ENCODE data around the gene ME1. TPM values are rescaled to one million over a fixed set of nuclear protein-coding genes. Genes with fewer than 3 reads are reported as not detected.
"Not testable (repeated sequence)": the region's sequence is repeated elsewhere in the genome, so short reads cannot be mapped to it uniquely, and the experiment has no call there.

The ME1 gene
- total RNA-seq, 1 experiment from 2014 or later = 3.9 TPM

- no peak for DNase-seq
- H3K4me3 ChIP-seq (ENCODE audit: insufficient read depth, low read depth, low read length) = no peak overlapping the region
- no peaks in the 10 kb centered on the region for H3K36me3 ChIP-seq (replicated peaks; ENCODE audit: control insufficient read depth, insufficient read depth, low read length)
- no peaks in the 10 kb centered on the region for H3K27me3 ChIP-seq (ENCODE audit: control insufficient read depth, insufficient read depth, low read length)
Observed at GRCh38 chr6:83292900-83293843, 137.7 kb downstream of the ME1 start.

GRCh38 chr6:83287298-83287697 lies 143.6 kb downstream of the ME1 start:
- not testable (repeated sequence) for DNase-seq; H3K27me3 ChIP-seq (ENCODE audit: control insufficient read depth, insufficient read depth, low read length); H3K36me3 ChIP-seq (replicated peaks; ENCODE audit: control insufficient read depth, insufficient read depth, low read length); H3K4me3 ChIP-seq (ENCODE audit: insufficient read depth, low read depth, low read length)

GRCh38 chr6:83285917-83286316 lies 144.9 kb downstream of the ME1 start:
- no peak overlapping the region for H3K4me3 ChIP-seq (ENCODE audit: insufficient read depth, low read depth, low read length)
- no peak for DNase-seq
- no peaks in the 10 kb centered on the region for H3K36me3 ChIP-seq (replicated peaks; ENCODE audit: control insufficient read depth, insufficient read depth, low read length)

GRCh38 chr6:83273596-83273995 lies 157.3 kb downstream of the ME1 start:
- Histone ChIP-seq H3K4me3 (ENCODE audit: insufficient read depth, low read depth, low read length) (no peak overlapping the region), H3K27me3 (ENCODE audit: control insufficient read depth, insufficient read depth, low read length) (no peaks in the 10 kb centered on the region), H3K36me3 (replicated peaks; ENCODE audit: control insufficient read depth, insufficient read depth, low read length) (no peaks in the 10 kb centered on the region)
- no peak for DNase-seq

More at GRCh38 chr6:83285917-83286316, 144.9 kb downstream of the ME1 start:
- H3K27me3 ChIP-seq (ENCODE audit: control insufficient read depth, insufficient read depth, low read length) = no peaks in the 10 kb centered on the region

- Histone ChIP-seq H3K4me3 (ENCODE audit: insufficient read depth, low read depth, low read length) (no peak overlapping the region), H3K27me3 (ENCODE audit: control insufficient read depth, insufficient read depth, low read length) (no peaks in the 10 kb centered on the region), H3K36me3 (replicated peaks; ENCODE audit: control insufficient read depth, insufficient read depth, low read length) (no peaks in the 10 kb centered on the region)
- no peak for DNase-seq
Observed at GRCh38 chr6:83270971-83271719, 159.7 kb downstream of the ME1 start.

GRCh38 chr6:83265384-83265783 lies 165.5 kb downstream of the ME1 start:
- H3K27me3 ChIP-seq (ENCODE audit: control insufficient read depth, insufficient read depth, low read length) = no peaks in the 10 kb centered on the region
- no peak for DNase-seq
- no peak overlapping the region for H3K4me3 ChIP-seq (ENCODE audit: insufficient read depth, low read depth, low read length)
- H3K36me3 ChIP-seq (replicated peaks; ENCODE audit: control insufficient read depth, insufficient read depth, low read length) = no peaks in the 10 kb centered on the region

GRCh38 chr6:83260577-83260976 lies 170.3 kb downstream of the ME1 start:
- Histone ChIP-seq H3K4me3 (ENCODE audit: insufficient read depth, low read depth, low read length) (no peak overlapping the region), H3K27me3 (ENCODE audit: control insufficient read depth, insufficient read depth, low read length) (no peaks in the 10 kb centered on the region), H3K36me3 (replicated peaks; ENCODE audit: control insufficient read depth, insufficient read depth, low read length) (no peaks in the 10 kb centered on the region)
- DNase-seq = no peak

GRCh38 chr6:83258517-83258916 lies 172.3 kb downstream of the ME1 start:
- no peak overlapping the region for H3K4me3 ChIP-seq (ENCODE audit: insufficient read depth, low read depth, low read length)
- no peaks in the 10 kb centered on the region for H3K27me3 ChIP-seq (ENCODE audit: control insufficient read depth, insufficient read depth, low read length)
- no peaks in the 10 kb centered on the region for H3K36me3 ChIP-seq (replicated peaks; ENCODE audit: control insufficient read depth, insufficient read depth, low read length)
- no peak for DNase-seq

- Histone ChIP-seq H3K27me3 (ENCODE audit: control insufficient read depth, insufficient read depth, low read length) (no peaks in the 10 kb centered on the region), H3K4me3 (ENCODE audit: insufficient read depth, low read depth, low read length) (no peak overlapping the region), H3K36me3 (replicated peaks; ENCODE audit: control insufficient read depth, insufficient read depth, low read length) (no peaks in the 10 kb centered on the region)
- no peak for DNase-seq
Observed at GRCh38 chr6:83257791-83258190, 173.1 kb downstream of the ME1 start.

GRCh38 chr6:83256719-83257118 lies 174.1 kb downstream of the ME1 start:
- H3K36me3 ChIP-seq (replicated peaks; ENCODE audit: control insufficient read depth, insufficient read depth, low read length); DNase-seq; H3K4me3 ChIP-seq (ENCODE audit: insufficient read depth, low read depth, low read length); H3K27me3 ChIP-seq (ENCODE audit: control insufficient read depth, insufficient read depth, low read length): not testable (repeated sequence)

GRCh38 chr6:83252719-83253118 lies 178.1 kb downstream of the ME1 start:
- Histone ChIP-seq H3K4me3 (ENCODE audit: insufficient read depth, low read depth, low read length) (no peak overlapping the region), H3K36me3 (replicated peaks; ENCODE audit: control insufficient read depth, insufficient read depth, low read length) (no peaks in the 10 kb centered on the region), H3K27me3 (ENCODE audit: control insufficient read depth, insufficient read depth, low read length) (no peaks in the 10 kb centered on the region)
- DNase-seq = no peak

- Histone ChIP-seq H3K4me3 (ENCODE audit: insufficient read depth, low read depth, low read length) (no peak overlapping the region), H3K36me3 (replicated peaks; ENCODE audit: control insufficient read depth, insufficient read depth, low read length) (no peaks in the 10 kb centered on the region), H3K27me3 (ENCODE audit: control insufficient read depth, insufficient read depth, low read length) (no peaks in the 10 kb centered on the region)
- DNase-seq = no peak
Observed at GRCh38 chr6:83250235-83250634, 180.6 kb downstream of the ME1 start.

GRCh38 chr6:83247471-83247870 lies 183.4 kb downstream of the ME1 start:
- H3K27me3 ChIP-seq (ENCODE audit: control insufficient read depth, insufficient read depth, low read length) = no peaks in the 10 kb centered on the region
- DNase-seq = no peak
- no peak overlapping the region for H3K4me3 ChIP-seq (ENCODE audit: insufficient read depth, low read depth, low read length)
- H3K36me3 ChIP-seq (replicated peaks; ENCODE audit: control insufficient read depth, insufficient read depth, low read length) = no peaks in the 10 kb centered on the region

- DNase-seq = no peak
- no peak overlapping the region for H3K4me3 ChIP-seq (ENCODE audit: insufficient read depth, low read depth, low read length)
- H3K27me3 ChIP-seq (ENCODE audit: control insufficient read depth, insufficient read depth, low read length) = no peaks in the 10 kb centered on the region
- H3K36me3 ChIP-seq (replicated peaks; ENCODE audit: control insufficient read depth, insufficient read depth, low read length) = no peaks in the 10 kb centered on the region
Observed at GRCh38 chr6:83231146-83231545, 199.7 kb downstream of the ME1 start.

- Histone ChIP-seq H3K36me3 (replicated peaks; ENCODE audit: control insufficient read depth, insufficient read depth, low read length) (no peaks in the 10 kb centered on the region), H3K4me3 (ENCODE audit: insufficient read depth, low read depth, low read length) (no peak overlapping the region)
- no peak for DNase-seq
Observed at GRCh38 chr6:83226517-83226916, 204.3 kb downstream of the ME1 start.

More at GRCh38 chr6:83226517-83226916, 204.3 kb downstream of the ME1 start:
- H3K27me3 ChIP-seq (ENCODE audit: control insufficient read depth, insufficient read depth, low read length) = no peaks in the 10 kb centered on the region

Data from H7 (cell line).